NCI-H2196 treated with DMSO at 0.1 percent for 48 hours (cell line): Measurements from ENCODE around the gene OGFOD1.

Experiments used
- DNase-seq: peaks from one replicate; lab custom pipeline; 2025; ENCODE audit not compliant: unreplicated experiment; lab: John Stamatoyannopoulos, UW

Gene OGFOD1

GRCh38 chr16:56520251-56520577 is 68.9 kb downstream of the OGFOD1 start:
- DNase-seq: no peak

GRCh38 chr16:56525236-56525635 is 73.9 kb downstream of the OGFOD1 start:
- DNase-seq: no peak
